Nephron progenitor cell (in vitro differentiated cells): ENCODE results near the gene PCNT.

Experiments
- DNase-seq: peaks from one replicate; pipeline ENCODE4 v3.0.0; 2021
- H3K27ac Mint-ChIP-seq: 2 replicates; pipeline ENCODE4 v1.8.0; 2021; ENCODE audit warnings: mild to moderate bottlenecking, moderate library complexity, mixed read lengths
- H3K27me3 Mint-ChIP-seq: 2 replicates; pipeline ENCODE4 v1.8.0; 2021; ENCODE audit warnings: mild to moderate bottlenecking, low read depth, mixed read lengths; ENCODE audit not compliant: poor library complexity
- H3K36me3 Mint-ChIP-seq: 2 replicates; pipeline ENCODE4 v1.8.0; 2021; ENCODE audit warnings: low read depth, mixed read lengths
- H3K4me1 Mint-ChIP-seq: 2 replicates; pipeline ENCODE4 v1.8.0; 2021; ENCODE audit warnings: mixed read lengths
- H3K4me3 Mint-ChIP-seq: 2 replicates; pipeline ENCODE4 v1.8.0; 2021; ENCODE audit warnings: mild to moderate bottlenecking, moderate library complexity, mixed read lengths
- H3K9me3 Mint-ChIP-seq: 2 replicates; pipeline ENCODE4 v1.8.0; 2021; ENCODE audit warnings: mild to moderate bottlenecking, moderate library complexity, mixed read lengths
- CTCF ChIP-seq: fragments of 200-600 bp; sonication (generic); IDR thresholded peaks from 2 replicates; pipeline ENCODE4 v1.5.0; 2021; ENCODE audit warnings: antibody characterized with exemption

The PCNT gene

GRCh38 chr21:46404306-46404705 is 80.3 kb downstream of the PCNT start:
- no peak for DNase-seq
- TF ChIP-seq CTCF = no peak
- H3K4me3 Mint-ChIP-seq = no peak overlapping the region
- H3K27me3 Mint-ChIP-seq = peaks cover 4% of the 10 kb centered on the region
- H3K27ac Mint-ChIP-seq = no peak overlapping the region
- peaks cover 62% of the 10 kb centered on the region for H3K36me3 Mint-ChIP-seq
- no peaks in the 10 kb centered on the region for H3K9me3 Mint-ChIP-seq
- no peaks in the 10 kb centered on the region for H3K4me1 Mint-ChIP-seq

- no peak for DNase-seq
- H3K4me3 Mint-ChIP-seq = no peak overlapping the region
- no peak overlapping the region for H3K27ac Mint-ChIP-seq
Measured at GRCh38 chr21:46406001-46406400, 82.0 kb downstream of the PCNT start.

GRCh38 chr21:46409641-46410406 is 85.9 kb downstream of the PCNT start:
- H3K27me3 Mint-ChIP-seq = no peaks in the 10 kb centered on the region
- H3K4me3 Mint-ChIP-seq = no peak overlapping the region
- TF ChIP-seq CTCF = no peak
- peaks cover 44% of the 10 kb centered on the region for H3K36me3 Mint-ChIP-seq
- DNase-seq = no peak
- peaks cover 22% of the 10 kb centered on the region for H3K4me1 Mint-ChIP-seq
- peak overlapping the region; percentile 29 for H3K27ac Mint-ChIP-seq
- H3K9me3 Mint-ChIP-seq = no peaks in the 10 kb centered on the region

More at GRCh38 chr21:46406001-46406400, 82.0 kb downstream of the PCNT start:
- peaks cover 65% of the 10 kb centered on the region for H3K36me3 Mint-ChIP-seq
- peaks cover 4% of the 10 kb centered on the region for H3K27me3 Mint-ChIP-seq
- H3K9me3 Mint-ChIP-seq = no peaks in the 10 kb centered on the region
- peaks cover 8% of the 10 kb centered on the region for H3K4me1 Mint-ChIP-seq
- no peak for TF ChIP-seq CTCF

GRCh38 chr21:46410516-46410915 is 86.6 kb downstream of the PCNT start:
- H3K27me3 Mint-ChIP-seq = no peaks in the 10 kb centered on the region
- H3K36me3 Mint-ChIP-seq = peaks cover 45% of the 10 kb centered on the region
- no peaks in the 10 kb centered on the region for H3K9me3 Mint-ChIP-seq
- H3K4me1 Mint-ChIP-seq = peaks cover 23% of the 10 kb centered on the region
- H3K27ac Mint-ChIP-seq = no peak overlapping the region
- H3K4me3 Mint-ChIP-seq = no peak overlapping the region
- DNase-seq = no peak
- no peak for TF ChIP-seq CTCF

GRCh38 chr21:46411236-46411635 is 87.3 kb downstream of the PCNT start:
- DNase-seq = no peak
- Mint-ChIP-seq H3K4me3 (no peak overlapping the region), H3K36me3 (peaks cover 47% of the 10 kb centered on the region), H3K27ac (peak overlapping the region; percentile 91), H3K4me1 (peaks cover 23% of the 10 kb centered on the region), H3K9me3 (no peaks in the 10 kb centered on the region), H3K27me3 (no peaks in the 10 kb centered on the region)
- TF ChIP-seq CTCF = no peak

- H3K36me3 Mint-ChIP-seq = peaks cover 44% of the 10 kb centered on the region
- H3K4me3 Mint-ChIP-seq = no peak overlapping the region
- no peak for DNase-seq
- no peaks in the 10 kb centered on the region for H3K27me3 Mint-ChIP-seq
- H3K9me3 Mint-ChIP-seq = no peaks in the 10 kb centered on the region
- TF ChIP-seq CTCF = no peak
- H3K27ac Mint-ChIP-seq = no peak overlapping the region
- H3K4me1 Mint-ChIP-seq = peaks cover 23% of the 10 kb centered on the region
Measured at GRCh38 chr21:46411691-46412090, 87.7 kb downstream of the PCNT start.
